OCI-LY1 (cell line): ENCODE measurements around the gene GLYATL3.

Experiments
- H2AFZ ChIP-seq: fragments of 200-600 bp; sonication (generic), shearing (Covaris generic); 2 replicates; pipeline ENCODE4 v1.6.0; 2014; ENCODE audit warnings: antibody characterized with exemption, mild to moderate bottlenecking, low read length
- H3F3A ChIP-seq: fragments of 200-600 bp; sonication (generic), shearing (Covaris generic); 2 replicates; pipeline ENCODE4 v1.6.0; 2014; ENCODE audit warnings: mild to moderate bottlenecking, antibody characterized with exemption, low read length, moderate library complexity; ENCODE audit not compliant: insufficient read depth
- H3K27ac ChIP-seq: fragments of 200-600 bp; sonication (generic); 2 replicates; pipeline ENCODE4 v1.5.1; 2014; ENCODE audit warnings: low read length, mixed run types, mild to moderate bottlenecking, low read depth; ENCODE audit not compliant: poor library complexity, severe bottlenecking
- H3K27me3 ChIP-seq: fragments of 200-600 bp; sonication (generic); 2 replicates; pipeline ENCODE4 v1.6.0; 2014; ENCODE audit warnings: antibody characterized with exemption, mild to moderate bottlenecking, low read length, moderate library complexity; ENCODE audit not compliant: insufficient read depth
- H3K36me3 ChIP-seq: fragments of 200-600 bp; sonication (generic); 2 replicates; pipeline ENCODE4 v1.6.1; 2014; ENCODE audit warnings: mild to moderate bottlenecking, antibody characterized with exemption, low read length, moderate library complexity, mixed read lengths; ENCODE audit not compliant: insufficient read depth
- H3K4me1 ChIP-seq: fragments of 200-600 bp; sonication (generic); 2 replicates; pipeline ENCODE4 v1.5.1; 2014; ENCODE audit warnings: mild to moderate bottlenecking, low read length, moderate library complexity; ENCODE audit not compliant: insufficient read depth, severe bottlenecking
- H3K4me2 ChIP-seq: fragments of 200-600 bp; sonication (generic), shearing (Covaris generic); 2 replicates; pipeline ENCODE4 v1.6.1; 2014; ENCODE audit warnings: low read length
- H3K4me3 ChIP-seq: fragments of 200-600 bp; sonication (generic); 2 replicates; pipeline ENCODE4 v1.5.1; 2014; ENCODE audit warnings: low read length, low read depth, mild to moderate bottlenecking, mixed read lengths; ENCODE audit not compliant: poor library complexity, severe bottlenecking
- H3K79me2 ChIP-seq: fragments of 200-600 bp; shearing (Covaris generic); 2 replicates; pipeline ENCODE4 v1.6.1; 2016; ENCODE audit warnings: mixed run types, low read length, mixed read lengths; ENCODE audit not compliant: insufficient read depth
- H3K9ac ChIP-seq: fragments of 200-600 bp; sonication (generic), shearing (Covaris generic); 2 replicates; pipeline ENCODE4 v1.6.1; 2014; ENCODE audit warnings: mild to moderate bottlenecking, low read length, mixed read lengths
- H3K9me2 ChIP-seq: fragments of 200-600 bp; sonication (generic), shearing (Covaris generic); 2 replicates; pipeline ENCODE4 v1.6.1; 2014; ENCODE audit warnings: low read depth, mild to moderate bottlenecking, low read length, mixed read lengths
- H3K9me3 ChIP-seq: fragments of 200-600 bp; shearing (Covaris generic); 2 replicates; pipeline ENCODE4 v1.6.1; 2014; ENCODE audit warnings: low read length, mixed read lengths
- H4K20me1 ChIP-seq: fragments of 200-600 bp; sonication (generic), shearing (Covaris generic); 2 replicates; pipeline ENCODE4 v1.6.0; 2016; ENCODE audit warnings: mild to moderate bottlenecking, low read length; ENCODE audit not compliant: insufficient read depth
- CTCF ChIP-seq: fragments of 200-600 bp; sonication (generic), shearing (Covaris generic); IDR thresholded peaks from 2 replicates; pipeline ENCODE4 v1.5.1; 2017; ENCODE audit warnings: mild to moderate bottlenecking, antibody characterized with exemption, low read length, moderate library complexity, mixed read lengths
- EZH2 ChIP-seq: fragments of 200-600 bp; sonication (generic), shearing (Covaris generic); IDR thresholded peaks from 2 replicates; pipeline ENCODE4 v1.8.0; 2017; ENCODE audit warnings: borderline replicate concordance, mixed run types, mild to moderate bottlenecking, antibody characterized with exemption, low read length, moderate library complexity, mixed read lengths

GLYATL3 gene

GRCh38 chr6:49539102-49539501 is 39.4 kb downstream of the GLYATL3 start:
- Histone ChIP-seq H3K36me3 (no peaks in the 10 kb centered on the region), H2AFZ (no peak overlapping the region), H3K4me2 (no peak overlapping the region), H3K4me3 (no peak overlapping the region), H3K9me2 (no peaks in the 10 kb centered on the region), H3K27me3 (no peaks in the 10 kb centered on the region), H3K9me3 (no peaks in the 10 kb centered on the region), H3K4me1 (no peaks in the 10 kb centered on the region), H3K27ac (no peak overlapping the region), H3K9ac (no peak overlapping the region), H3K79me2 (no peaks in the 10 kb centered on the region), H3F3A (no peaks in the 10 kb centered on the region; the same call in 1 of the 2 replicates), H4K20me1 (no peaks in the 10 kb centered on the region)
- TF ChIP-seq CTCF = no peak
- TF ChIP-seq EZH2 = no peak

- H4K20me1 ChIP-seq = no peaks in the 10 kb centered on the region
- H3K27me3 ChIP-seq = no peaks in the 10 kb centered on the region
- TF ChIP-seq CTCF (no peak), EZH2 (no peak)
- no peak overlapping the region for H3K4me2 ChIP-seq
- H3K79me2 ChIP-seq = no peaks in the 10 kb centered on the region
- no peak overlapping the region for H2AFZ ChIP-seq
- H3K9me3 ChIP-seq = no peaks in the 10 kb centered on the region
- no peak overlapping the region for H3K9ac ChIP-seq
- H3K27ac ChIP-seq = no peak overlapping the region
- H3K36me3 ChIP-seq = no peaks in the 10 kb centered on the region
- H3K4me3 ChIP-seq = no peak overlapping the region
- no peaks in the 10 kb centered on the region; the same call in 1 of the 2 replicates for H3F3A ChIP-seq
- H3K4me1 ChIP-seq = no peaks in the 10 kb centered on the region
- H3K9me2 ChIP-seq = no peaks in the 10 kb centered on the region
Measured at GRCh38 chr6:49540614-49541013, 40.9 kb downstream of the GLYATL3 start.

GRCh38 chr6:49541210-49541724 is 41.5 kb downstream of the GLYATL3 start:
- no peak overlapping the region for H3K27ac ChIP-seq
- no peaks in the 10 kb centered on the region for H3K4me1 ChIP-seq
- H3K36me3 ChIP-seq = no peaks in the 10 kb centered on the region
- H3K27me3 ChIP-seq = no peaks in the 10 kb centered on the region
- no peak for TF ChIP-seq EZH2
- no peak for TF ChIP-seq CTCF
- H3K4me3 ChIP-seq = no peak overlapping the region
- no peaks in the 10 kb centered on the region for H4K20me1 ChIP-seq
- H2AFZ ChIP-seq = no peak overlapping the region
- no peaks in the 10 kb centered on the region; the same call in 1 of the 2 replicates for H3F3A ChIP-seq
- H3K4me2 ChIP-seq = no peak overlapping the region
- H3K9ac ChIP-seq = no peak overlapping the region
- no peaks in the 10 kb centered on the region for H3K9me3 ChIP-seq
- no peaks in the 10 kb centered on the region for H3K9me2 ChIP-seq
- H3K79me2 ChIP-seq = no peaks in the 10 kb centered on the region
